Stimulated activated CD4-positive, alpha-beta T cell treated with anti-CD3 and anti-CD28 coated beads, Interleukin-2, amount 100 ng/mL, for 4 hours (primary cell): ENCODE results near the gene RASGRF2.
A peak's percentile ranks its signal among the peaks of the same experiment; 100 is the strongest.
"Not testable (repeated sequence)": the region's sequence is repeated elsewhere in the genome, so short reads cannot be mapped to it uniquely, and the experiment has no call there.

Source experiments
- DNase-seq: peaks from one replicate; pipeline ENCODE4 v3.0.0-alpha.2; 2020; ENCODE audit warnings: low read depth

RASGRF2 gene

GRCh38 chr5:80985600-80986228, 25.6 kb downstream of the RASGRF2 start:
- no peak for DNase-seq

- DNase-seq: no peak
Measured at GRCh38 chr5:80986382-80986781, 26.2 kb downstream of the RASGRF2 start.

GRCh38 chr5:80987078-80987766, 27.1 kb downstream of the RASGRF2 start:
- no peak for DNase-seq

- DNase-seq: no peak
Measured at GRCh38 chr5:80988419-80988935, 28.3 kb downstream of the RASGRF2 start.

- DNase-seq: no peak
Measured at GRCh38 chr5:80989883-80990282, 29.7 kb downstream of the RASGRF2 start.

- DNase-seq: no peak
Measured at GRCh38 chr5:80990527-80990926, 30.4 kb downstream of the RASGRF2 start.

- DNase-seq: no peak
Measured at GRCh38 chr5:80990971-80991370, 30.8 kb downstream of the RASGRF2 start.

- no peak for DNase-seq
Measured at GRCh38 chr5:80995908-80996307, 35.7 kb downstream of the RASGRF2 start.

- peak; percentile 30 for DNase-seq
Measured at GRCh38 chr5:80998590-80998979, 38.4 kb downstream of the RASGRF2 start.

GRCh38 chr5:81003811-81004386, 43.7 kb downstream of the RASGRF2 start:
- no peak for DNase-seq

GRCh38 chr5:81005708-81006107, 45.5 kb downstream of the RASGRF2 start:
- DNase-seq: no peak

GRCh38 chr5:81006231-81006630, 46.1 kb downstream of the RASGRF2 start:
- no peak for DNase-seq

- DNase-seq: peak; percentile 61
Measured at GRCh38 chr5:81006947-81007636, 46.9 kb downstream of the RASGRF2 start.

GRCh38 chr5:81007637-81008027, 47.5 kb downstream of the RASGRF2 start:
- DNase-seq: no peak

GRCh38 chr5:81010336-81011169, 50.4 kb downstream of the RASGRF2 start:
- no peak for DNase-seq

- DNase-seq: no peak
Measured at GRCh38 chr5:81014348-81014747, 54.2 kb downstream of the RASGRF2 start.

- DNase-seq: no peak
Measured at GRCh38 chr5:81016116-81016515, 56.0 kb downstream of the RASGRF2 start.

GRCh38 chr5:81017320-81017719, 57.2 kb downstream of the RASGRF2 start:
- DNase-seq: peak; percentile 17

- not testable (repeated sequence) for DNase-seq
Measured at GRCh38 chr5:81018608-81019007, 58.4 kb downstream of the RASGRF2 start.

GRCh38 chr5:81019748-81020147, 59.6 kb downstream of the RASGRF2 start:
- DNase-seq: no peak

- DNase-seq: no peak
Measured at GRCh38 chr5:81020478-81021167, 60.5 kb downstream of the RASGRF2 start.
